Effector memory CD8-positive, alpha-beta T cell (primary cell): ENCODE measurements around the gene IL6R.
"Not testable (repeated sequence)": the region's sequence is repeated elsewhere in the genome, so short reads cannot be mapped to it uniquely, and the experiment has no call there.

Experiments
- ATAC-seq: fragments of 150-1000 bp; cut with Tn5 transposase; replicated peaks from 2 replicates; pipeline ENCODE4 v1.10.0; 2021; ENCODE audit warnings: mild to moderate bottlenecking, moderate library complexity
- DNase-seq, 3 experiments: peaks; one replicate each; pipeline ENCODE4 v3.0.0; 2021
- H3K27ac Mint-ChIP-seq, 2 donors: one replicate each; pipeline ENCODE4 v1.8.0; 2022; ENCODE audit warnings: mild to moderate bottlenecking in 2 of 2, mixed read lengths in 2 of 2, moderate library complexity in 2 of 2
- H3K27me3 Mint-ChIP-seq, 2 donors: one replicate each; pipeline ENCODE4 v1.8.0; 2022; ENCODE audit warnings: mixed read lengths in 2 of 2
- H3K36me3 Mint-ChIP-seq: one replicate; pipeline ENCODE4 v1.8.0; 2022; ENCODE audit warnings: mild to moderate bottlenecking, moderate library complexity, mixed read lengths; ENCODE audit not compliant: insufficient read depth
- H3K4me1 Mint-ChIP-seq, 2 donors: one replicate each; pipeline ENCODE4 v1.8.0; 2022; ENCODE audit warnings: low read depth in 2 of 2, mixed read lengths in 2 of 2
- H3K4me3 Mint-ChIP-seq, 2 donors: one replicate each; pipeline ENCODE4 v1.8.0; 2022; ENCODE audit warnings: mild to moderate bottlenecking in 2 of 2, mixed read lengths in 2 of 2, moderate library complexity in 2 of 2
- H3K9me3 Mint-ChIP-seq, 2 donors: one replicate each; pipeline ENCODE4 v1.8.0; 2022; ENCODE audit warnings: mixed read lengths in 2 of 2
- total RNA-seq, 9 experiments: gene quantifications; one replicate each; lab custom pipeline; 2026; lab: John Stamatoyannopoulos, UW

Gene IL6R
- total RNA-seq: 18.8 to 228 (median 60.4) reads per million in 9 experiments

GRCh38 chr1:154404984-154405746 is at the start of gene IL6R:
IL6R (plus strand) TSS chr1:154405343; CDS start chr1:154405630, 287 bp downstream.
- peak; percentile 61 for ATAC-seq
- peaks cover 11% of the 10 kb centered on the region for H3K36me3 Mint-ChIP-seq
- H3K4me1 Mint-ChIP-seq: peaks cover 58 to 60% of the 10 kb centered on the region in 2 donors
- DNase-seq: peak; percentile 52 to 56 (median 55)
- H3K27ac Mint-ChIP-seq: peak within 1 kb of the TSS; percentile 88 to 89
- peak within 1 kb of the TSS; percentile 82 to 83 for H3K4me3 Mint-ChIP-seq
- H3K27me3 Mint-ChIP-seq: no peaks in the 10 kb centered on the region
- H3K9me3 Mint-ChIP-seq: no peaks in the 10 kb centered on the region

GRCh38 chr1:154358519-154358918 is 46.6 kb upstream of the IL6R start:
- H3K27ac Mint-ChIP-seq: no peak overlapping the region
- H3K4me3 Mint-ChIP-seq: no peak overlapping the region

GRCh38 chr1:154360288-154360687 is 44.9 kb upstream of the IL6R start:
- ATAC-seq (no peak), DNase-seq (no peak)
- Mint-ChIP-seq H3K36me3 (no peaks in the 10 kb centered on the region), H3K27me3 (no peaks in the 10 kb centered on the region), H3K4me3 (no peak overlapping the region), H3K9me3 (no peaks in the 10 kb centered on the region), H3K27ac (no peak overlapping the region), H3K4me1 (no peaks in the 10 kb centered on the region)

More at GRCh38 chr1:154358519-154358918, 46.6 kb upstream of the IL6R start:
- no peaks in the 10 kb centered on the region for H3K9me3 Mint-ChIP-seq
- ATAC-seq (no peak), DNase-seq (no peak)
- no peaks in the 10 kb centered on the region for H3K27me3 Mint-ChIP-seq
- H3K4me1 Mint-ChIP-seq: peaks cover 7 to 11% of the 10 kb centered on the region in 2 donors
- no peaks in the 10 kb centered on the region for H3K36me3 Mint-ChIP-seq

GRCh38 chr1:154360881-154361280 is 44.3 kb upstream of the IL6R start:
- not testable (repeated sequence) for H3K27ac Mint-ChIP-seq, H3K4me1 Mint-ChIP-seq, H3K4me3 Mint-ChIP-seq, ATAC-seq, H3K27me3 Mint-ChIP-seq, H3K36me3 Mint-ChIP-seq, DNase-seq, H3K9me3 Mint-ChIP-seq

- Mint-ChIP-seq H3K4me3 (no peak overlapping the region), H3K27me3 (peaks cover 0 to 5% of the 10 kb centered on the region in 2 donors), H3K36me3 (no peaks in the 10 kb centered on the region), H3K9me3 (no peaks in the 10 kb centered on the region), H3K4me1 (no peaks in the 10 kb centered on the region), H3K27ac (no peak overlapping the region)
- DNase-seq: no peak
- no peak for ATAC-seq
These were observed 43.8 kb upstream of the IL6R start for GRCh38 chr1:154361357-154361756.

GRCh38 chr1:154371436-154371835 is 33.7 kb upstream of the IL6R start:
- no peak for ATAC-seq
- Mint-ChIP-seq H3K4me1 (peaks cover 1 to 6% of the 10 kb centered on the region in 2 donors), H3K36me3 (peaks cover 3% of the 10 kb centered on the region), H3K9me3 (no peaks in the 10 kb centered on the region), H3K27ac (peak overlapping the region in 1 of 2 donors; percentile 13), H3K27me3 (peaks cover 0 to under 1% of the 10 kb centered on the region in 2 donors), H3K4me3 (no peak overlapping the region)
- DNase-seq: no peak

- ATAC-seq, H3K9me3 Mint-ChIP-seq, H3K27ac Mint-ChIP-seq, DNase-seq, H3K27me3 Mint-ChIP-seq, H3K36me3 Mint-ChIP-seq, H3K4me3 Mint-ChIP-seq, H3K4me1 Mint-ChIP-seq: not testable (repeated sequence)
These were observed 31.3 kb upstream of the IL6R start for GRCh38 chr1:154373777-154374357.

- no peak overlapping the region for H3K4me3 Mint-ChIP-seq
- no peaks in the 10 kb centered on the region for H3K36me3 Mint-ChIP-seq
- no peak for ATAC-seq
- DNase-seq: no peak
- H3K4me1 Mint-ChIP-seq: peaks cover 0 to under 1% of the 10 kb centered on the region in 2 donors
- H3K27ac Mint-ChIP-seq: no peak overlapping the region
- H3K27me3 Mint-ChIP-seq: no peaks in the 10 kb centered on the region
- H3K9me3 Mint-ChIP-seq: no peaks in the 10 kb centered on the region
These were observed 25.8 kb upstream of the IL6R start for GRCh38 chr1:154379301-154379700.

- no peak for DNase-seq
- Mint-ChIP-seq H3K27me3 (no peaks in the 10 kb centered on the region), H3K4me3 (peak overlapping the region; percentile 69 to 78), H3K4me1 (peaks cover 20 to 24% of the 10 kb centered on the region in 2 donors), H3K9me3 (no peaks in the 10 kb centered on the region), H3K27ac (peak overlapping the region; percentile 93 to 97), H3K36me3 (peaks cover 3% of the 10 kb centered on the region)
- no peak for ATAC-seq
These were observed 20.3 kb upstream of the IL6R start for GRCh38 chr1:154384650-154385489.

- Mint-ChIP-seq H3K9me3 (no peaks in the 10 kb centered on the region), H3K4me3 (peak overlapping the region; percentile 69 to 78), H3K4me1 (peaks cover 24% of the 10 kb centered on the region in 2 donors), H3K27me3 (no peaks in the 10 kb centered on the region), H3K36me3 (peaks cover 3% of the 10 kb centered on the region), H3K27ac (peak overlapping the region; percentile 93 to 97)
- DNase-seq (peak; percentile 53 to 56 (median 55)), ATAC-seq (peak; percentile 92)
These were observed 18.3 kb upstream of the IL6R start for GRCh38 chr1:154386643-154387352.

GRCh38 chr1:154391086-154391770 is 13.9 kb upstream of the IL6R start:
- H3K9me3 Mint-ChIP-seq: no peaks in the 10 kb centered on the region
- H3K27me3 Mint-ChIP-seq: no peaks in the 10 kb centered on the region
- peaks cover 8 to 10% of the 10 kb centered on the region in 2 donors for H3K4me1 Mint-ChIP-seq
- no peak for DNase-seq
- ATAC-seq: no peak
- H3K36me3 Mint-ChIP-seq: peaks cover 3% of the 10 kb centered on the region
- H3K4me3 Mint-ChIP-seq: no peak overlapping the region
- H3K27ac Mint-ChIP-seq: no peak overlapping the region

GRCh38 chr1:154398141-154398540 is 7.0 kb upstream of the IL6R start:
- Mint-ChIP-seq H3K27ac (no peak overlapping the region), H3K36me3 (peaks cover 7% of the 10 kb centered on the region), H3K4me1 (peaks cover 13 to 14% of the 10 kb centered on the region in 2 donors), H3K9me3 (no peaks in the 10 kb centered on the region), H3K27me3 (no peaks in the 10 kb centered on the region), H3K4me3 (no peak overlapping the region)
- DNase-seq (no peak), ATAC-seq (no peak)
